GM23338 (cell line): Measurements from ENCODE around the gene TP73. TPM values are rescaled to one million over a fixed set of nuclear protein-coding genes. Genes with fewer than 3 reads are reported as not detected.

ENCODE experiments used
- ATAC-seq: fragments of 200-7000 bp; cut with Tn5 transposase; 3 replicates; pipeline ENCODE4 v1.9.1; 2020
- DNase-seq: peaks from one replicate; pipeline ENCODE4 v3.0.0-alpha.2; 2015; ENCODE audit warnings: low spot score
- H2AFZ ChIP-seq: fragments of 200-600 bp; sonication (generic); 2 replicates; pipeline ENCODE4 v1.8.0; 2016; ENCODE audit warnings: antibody characterized with exemption, mild to moderate bottlenecking, moderate library complexity
- H3F3A ChIP-seq: fragments of 200-600 bp; sonication (generic); replicated peaks from 2 replicates; pipeline ENCODE4 v1.8.0; 2017; ENCODE audit warnings: antibody characterized with exemption, mixed run types, low read depth
- H3K27ac ChIP-seq: fragments of 200-600 bp; sonication (generic); 2 replicates; pipeline ENCODE4 v1.6.1; 2016; ENCODE audit warnings: low read depth
- H3K27me3 ChIP-seq: fragments of 200-600 bp; sonication (generic); 2 replicates; pipeline ENCODE4 v1.8.0; 2016; ENCODE audit warnings: mild to moderate bottlenecking, mixed run types, moderate library complexity; ENCODE audit not compliant: insufficient read depth
- H3K36me3 ChIP-seq: fragments of 200-600 bp; sonication (generic); 2 replicates; pipeline ENCODE4 v1.8.0; 2016; ENCODE audit warnings: mild to moderate bottlenecking; ENCODE audit not compliant: insufficient read depth
- H3K4me1 ChIP-seq: fragments of 200-600 bp; sonication (generic); 2 replicates; pipeline ENCODE4 v1.8.0; 2016; ENCODE audit warnings: mild to moderate bottlenecking, moderate library complexity; ENCODE audit not compliant: insufficient read depth
- H3K4me2 ChIP-seq: fragments of 200-600 bp; sonication (generic); 2 replicates; pipeline ENCODE4 v1.7.1; 2017; ENCODE audit warnings: mixed run types
- H3K4me3 ChIP-seq: fragments of 200-600 bp; sonication (generic); 2 replicates; pipeline ENCODE4 v1.6.1; 2016; ENCODE audit warnings: mixed run types
- H3K79me2 ChIP-seq: fragments of 200-600 bp; sonication (generic); replicated peaks from 2 replicates; pipeline ENCODE4 v1.8.0; 2017; ENCODE audit warnings: mild to moderate bottlenecking; ENCODE audit not compliant: insufficient read depth
- H3K9me2 ChIP-seq: fragments of 200-600 bp; sonication (generic); 2 replicates; pipeline ENCODE4 v1.8.0; 2017; ENCODE audit not compliant: insufficient read depth
- H4K20me1 ChIP-seq: fragments of 200-600 bp; sonication (generic); replicated peaks from 2 replicates; pipeline ENCODE4 v1.8.0; 2017; ENCODE audit warnings: mild to moderate bottlenecking; ENCODE audit not compliant: insufficient read depth
- H3K27ac Mint-ChIP-seq: 2 replicates; pipeline ENCODE4 v1.8.0; 2020; ENCODE audit warnings: inconsistent platforms, mild to moderate bottlenecking, moderate library complexity, mixed read lengths
- H3K27me3 Mint-ChIP-seq: 3 replicates; pipeline ENCODE4 v1.8.0; 2022; ENCODE audit warnings: low read depth, mild to moderate bottlenecking, moderate library complexity, mixed read lengths, inconsistent platforms; ENCODE audit not compliant: insufficient read depth, poor library complexity
- H3K36me3 Mint-ChIP-seq: 3 replicates; pipeline ENCODE4 v1.8.0; 2021; ENCODE audit warnings: low read depth, mild to moderate bottlenecking, inconsistent platforms, moderate library complexity, mixed read lengths
- H3K4me1 Mint-ChIP-seq: 3 replicates; pipeline ENCODE4 v1.8.0; 2020; ENCODE audit warnings: mild to moderate bottlenecking, inconsistent platforms, mixed read lengths
- H3K4me3 Mint-ChIP-seq: 3 replicates; pipeline ENCODE4 v1.8.0; 2021; ENCODE audit warnings: moderate library complexity, mild to moderate bottlenecking, inconsistent platforms, mixed read lengths
- H3K9me3 Mint-ChIP-seq: 3 replicates; pipeline ENCODE4 v1.8.0; 2020; ENCODE audit warnings: moderate library complexity, mild to moderate bottlenecking, inconsistent platforms, mixed read lengths
- CREB1 ChIP-seq: fragments of 250-450 bp; sonication (Bioruptor Pico); IDR thresholded peaks from 2 replicates; pipeline ENCODE4 v1.5.0; 2020; ENCODE audit warnings: low read depth, mild to moderate bottlenecking, moderate library complexity
- EZH2 ChIP-seq: fragments of 200-600 bp; sonication (generic); IDR thresholded peaks from one replicate; pipeline ENCODE4 v1.8.0; 2017; ENCODE audit warnings: antibody characterized with exemption, mild to moderate bottlenecking, low read depth; ENCODE audit not compliant: unreplicated experiment
- EZH2phosphoT487 ChIP-seq: fragments of 200-600 bp; sonication (generic); IDR thresholded peaks from one replicate; pipeline ENCODE4 v1.8.1; 2018; ENCODE audit warnings: antibody characterized with exemption; ENCODE audit not compliant: unreplicated experiment
- JUNB ChIP-seq: IDR thresholded peaks from one replicate; pipeline ENCODE4 v1.6.1; 2016; ENCODE audit warnings: antibody characterized with exemption; ENCODE audit not compliant: unreplicated experiment
- NANOG ChIP-seq: IDR thresholded peaks from 2 replicates; pipeline ENCODE4 v1.6.1; 2016; ENCODE audit warnings: antibody characterized with exemption, borderline replicate concordance
- POLR2AphosphoS5 ChIP-seq: IDR thresholded peaks from 2 replicates; pipeline ENCODE4 v1.6.1; 2016; ENCODE audit warnings: antibody characterized with exemption, low read depth
- STAT1 ChIP-seq: IDR thresholded peaks from one replicate; pipeline ENCODE4 v1.6.1; 2016; ENCODE audit warnings: antibody characterized with exemption; ENCODE audit not compliant: unreplicated experiment
- ZNF114 ChIP-seq: fragments of 250-450 bp; sonication (Bioruptor Pico); IDR thresholded peaks from 2 replicates; pipeline ENCODE4 v1.5.0; 2020; ENCODE audit warnings: mild to moderate bottlenecking, moderate library complexity
- ZNF331 ChIP-seq: fragments of 250-450 bp; sonication (Bioruptor Pico); IDR thresholded peaks from 2 replicates; pipeline ENCODE4 v1.5.0; 2020; ENCODE audit warnings: low read depth, mild to moderate bottlenecking, moderate library complexity
- polyA plus RNA-seq: library from polyadenylated mRNA; unstranded; fragments of >200 nt; fragmentation: Nextera tagmentation; extraction: Ambion mirVana; gene quantifications from 2 replicates; pipeline ENCODE4 v1.2.1, GENCODE V29; 2016
- total RNA-seq: library from RNA; depleted of rRNA; stranded (reverse); fragments of >200 nt; shearing (Covaris generic); gene quantifications from 2 replicates; pipeline ENCODE4 v1.2.3, GENCODE V29; 2014
- TF ChIP-seq, protein P1 (sequence below): fragments of 250-450 bp; sonication (Bioruptor Pico); IDR thresholded peaks from 2 replicates; pipeline ENCODE4 v1.5.0; 2020; ENCODE audit warnings: mild to moderate bottlenecking, moderate library complexity
- TF ChIP-seq, protein P2 (sequence below), 2 experiments: fragments of 200-600 bp in 1 of 2; sonication (generic) in 1 of 2; conservative IDR thresholded peaks; 2 replicates each; pipeline versions ENCODE4 v1.5.1 to v1.6.1; 2016 to 2017; ENCODE audit warnings: antibody characterized with exemption in 2 of 2, low read depth in 2 of 2, mild to moderate bottlenecking in 2 of 2, moderate library complexity in 1 of 2
- TF ChIP-seq, protein P3 (sequence below): IDR thresholded peaks from one replicate; pipeline ENCODE4 v1.6.1; 2018; ENCODE audit warnings: antibody characterized with exemption; ENCODE audit not compliant: unreplicated experiment
- TF ChIP-seq, protein P4 (sequence below): IDR thresholded peaks from 2 replicates; pipeline ENCODE4 v1.6.1; 2016; ENCODE audit warnings: antibody characterized with exemption

TP73 gene
- total and polyA plus RNA-seq, 2 experiments from 2014 or later = 1.4 to 3.4 TPM

DNA sequence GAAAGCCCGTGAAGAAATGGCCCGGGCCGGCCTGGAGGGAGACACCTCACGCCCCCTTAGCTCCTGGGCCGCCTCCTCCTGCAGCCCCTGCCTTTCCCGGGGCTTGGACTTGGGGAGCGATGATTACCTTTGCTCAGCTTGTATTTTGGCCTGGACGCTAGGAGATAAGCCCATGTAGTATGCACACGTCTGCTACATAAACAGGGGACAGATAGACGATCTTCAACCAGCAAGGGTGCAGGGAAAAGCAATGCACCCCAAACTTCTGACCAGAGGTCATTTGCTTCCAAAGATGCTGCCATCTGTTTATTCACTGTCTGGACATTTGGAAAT is 936 bp downstream of the TP73 start:
- Mint-ChIP-seq H3K4me1 (peaks cover 16% of the 10 kb centered on the region), H3K27ac (no peak overlapping the region), H3K9me3 (no peaks in the 10 kb centered on the region), H3K27me3 (peaks cover 64% of the 10 kb centered on the region), H3K36me3 (no peaks in the 10 kb centered on the region; the same call in 2 of the 3 replicates), H3K4me3 (peak overlapping the region; percentile 47)
- no peaks in the 10 kb centered on the region for H3K36me3 ChIP-seq
- H3K4me1 ChIP-seq = peaks cover 16% of the 10 kb centered on the region; the same call in 1 of the 2 replicates
- TF ChIP-seq ZNF331 (CRISPR knock-in tag) (no peak), CREB1 (CRISPR knock-in tag) (no peak), EZH2 (no peak), ZNF114 (no peak), STAT1 (no peak), EZH2phosphoT487 (no peak), POLR2AphosphoS5 (no peak), NANOG (no peak), JUNB (no peak)
- TF ChIP-seq, protein P1, sequence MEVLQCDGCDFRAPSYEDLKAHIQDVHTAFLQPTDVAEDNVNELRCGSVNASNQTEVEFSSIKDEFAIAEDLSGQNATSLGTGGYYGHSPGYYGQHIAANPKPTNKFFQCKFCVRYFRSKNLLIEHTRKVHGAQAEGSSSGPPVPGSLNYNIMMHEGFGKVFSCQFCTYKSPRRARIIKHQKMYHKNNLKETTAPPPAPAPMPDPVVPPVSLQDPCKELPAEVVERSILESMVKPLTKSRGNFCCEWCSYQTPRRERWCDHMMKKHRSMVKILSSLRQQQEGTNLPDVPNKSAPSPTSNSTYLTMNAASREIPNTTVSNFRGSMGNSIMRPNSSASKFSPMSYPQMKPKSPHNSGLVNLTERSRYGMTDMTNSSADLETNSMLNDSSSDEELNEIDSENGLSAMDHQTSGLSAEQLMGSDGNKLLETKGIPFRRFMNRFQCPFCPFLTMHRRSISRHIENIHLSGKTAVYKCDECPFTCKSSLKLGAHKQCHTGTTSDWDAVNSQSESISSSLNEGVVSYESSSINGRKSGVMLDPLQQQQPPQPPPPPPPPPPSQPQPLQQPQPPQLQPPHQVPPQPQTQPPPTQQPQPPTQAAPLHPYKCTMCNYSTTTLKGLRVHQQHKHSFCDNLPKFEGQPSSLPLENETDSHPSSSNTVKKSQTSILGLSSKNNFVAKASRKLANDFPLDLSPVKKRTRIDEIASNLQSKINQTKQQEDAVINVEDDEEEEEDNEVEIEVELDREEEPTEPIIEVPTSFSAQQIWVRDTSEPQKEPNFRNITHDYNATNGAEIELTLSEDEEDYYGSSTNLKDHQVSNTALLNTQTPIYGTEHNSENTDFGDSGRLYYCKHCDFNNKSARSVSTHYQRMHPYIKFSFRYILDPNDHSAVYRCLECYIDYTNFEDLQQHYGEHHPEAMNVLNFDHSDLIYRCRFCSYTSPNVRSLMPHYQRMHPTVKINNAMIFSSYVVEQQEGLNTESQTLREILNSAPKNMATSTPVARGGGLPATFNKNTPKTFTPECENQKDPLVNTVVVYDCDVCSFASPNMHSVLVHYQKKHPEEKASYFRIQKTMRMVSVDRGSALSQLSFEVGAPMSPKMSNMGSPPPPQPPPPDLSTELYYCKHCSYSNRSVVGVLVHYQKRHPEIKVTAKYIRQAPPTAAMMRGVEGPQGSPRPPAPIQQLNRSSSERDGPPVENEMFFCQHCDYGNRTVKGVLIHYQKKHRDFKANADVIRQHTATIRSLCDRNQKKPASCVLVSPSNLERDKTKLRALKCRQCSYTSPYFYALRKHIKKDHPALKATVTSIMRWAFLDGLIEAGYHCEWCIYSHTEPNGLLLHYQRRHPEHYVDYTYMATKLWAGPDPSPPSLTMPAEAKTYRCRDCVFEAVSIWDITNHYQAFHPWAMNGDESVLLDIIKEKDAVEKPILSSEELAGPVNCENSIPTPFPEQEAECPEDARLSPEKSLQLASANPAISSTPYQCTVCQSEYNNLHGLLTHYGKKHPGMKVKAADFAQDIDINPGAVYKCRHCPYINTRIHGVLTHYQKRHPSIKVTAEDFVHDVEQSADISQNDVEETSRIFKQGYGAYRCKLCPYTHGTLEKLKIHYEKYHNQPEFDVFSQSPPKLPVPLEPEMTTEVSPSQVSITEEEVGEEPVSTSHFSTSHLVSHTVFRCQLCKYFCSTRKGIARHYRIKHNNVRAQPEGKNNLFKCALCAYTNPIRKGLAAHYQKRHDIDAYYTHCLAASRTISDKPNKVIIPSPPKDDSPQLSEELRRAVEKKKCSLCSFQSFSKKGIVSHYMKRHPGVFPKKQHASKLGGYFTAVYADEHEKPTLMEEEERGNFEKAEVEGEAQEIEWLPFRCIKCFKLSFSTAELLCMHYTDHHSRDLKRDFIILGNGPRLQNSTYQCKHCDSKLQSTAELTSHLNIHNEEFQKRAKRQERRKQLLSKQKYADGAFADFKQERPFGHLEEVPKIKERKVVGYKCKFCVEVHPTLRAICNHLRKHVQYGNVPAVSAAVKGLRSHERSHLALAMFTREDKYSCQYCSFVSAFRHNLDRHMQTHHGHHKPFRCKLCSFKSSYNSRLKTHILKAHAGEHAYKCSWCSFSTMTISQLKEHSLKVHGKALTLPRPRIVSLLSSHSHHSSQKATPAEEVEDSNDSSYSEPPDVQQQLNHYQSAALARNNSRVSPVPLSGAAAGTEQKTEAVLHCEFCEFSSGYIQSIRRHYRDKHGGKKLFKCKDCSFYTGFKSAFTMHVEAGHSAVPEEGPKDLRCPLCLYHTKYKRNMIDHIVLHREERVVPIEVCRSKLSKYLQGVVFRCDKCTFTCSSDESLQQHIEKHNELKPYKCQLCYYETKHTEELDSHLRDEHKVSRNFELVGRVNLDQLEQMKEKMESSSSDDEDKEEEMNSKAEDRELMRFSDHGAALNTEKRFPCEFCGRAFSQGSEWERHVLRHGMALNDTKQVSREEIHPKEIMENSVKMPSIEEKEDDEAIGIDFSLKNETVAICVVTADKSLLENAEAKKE = no peak
- TF ChIP-seq, protein P2, sequence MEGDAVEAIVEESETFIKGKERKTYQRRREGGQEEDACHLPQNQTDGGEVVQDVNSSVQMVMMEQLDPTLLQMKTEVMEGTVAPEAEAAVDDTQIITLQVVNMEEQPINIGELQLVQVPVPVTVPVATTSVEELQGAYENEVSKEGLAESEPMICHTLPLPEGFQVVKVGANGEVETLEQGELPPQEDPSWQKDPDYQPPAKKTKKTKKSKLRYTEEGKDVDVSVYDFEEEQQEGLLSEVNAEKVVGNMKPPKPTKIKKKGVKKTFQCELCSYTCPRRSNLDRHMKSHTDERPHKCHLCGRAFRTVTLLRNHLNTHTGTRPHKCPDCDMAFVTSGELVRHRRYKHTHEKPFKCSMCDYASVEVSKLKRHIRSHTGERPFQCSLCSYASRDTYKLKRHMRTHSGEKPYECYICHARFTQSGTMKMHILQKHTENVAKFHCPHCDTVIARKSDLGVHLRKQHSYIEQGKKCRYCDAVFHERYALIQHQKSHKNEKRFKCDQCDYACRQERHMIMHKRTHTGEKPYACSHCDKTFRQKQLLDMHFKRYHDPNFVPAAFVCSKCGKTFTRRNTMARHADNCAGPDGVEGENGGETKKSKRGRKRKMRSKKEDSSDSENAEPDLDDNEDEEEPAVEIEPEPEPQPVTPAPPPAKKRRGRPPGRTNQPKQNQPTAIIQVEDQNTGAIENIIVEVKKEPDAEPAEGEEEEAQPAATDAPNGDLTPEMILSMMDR (conservative IDR thresholded peaks at IDR 0.05; ENCODE audit: low read depth in 2 of 2) = no peak
- TF ChIP-seq, protein P3, sequence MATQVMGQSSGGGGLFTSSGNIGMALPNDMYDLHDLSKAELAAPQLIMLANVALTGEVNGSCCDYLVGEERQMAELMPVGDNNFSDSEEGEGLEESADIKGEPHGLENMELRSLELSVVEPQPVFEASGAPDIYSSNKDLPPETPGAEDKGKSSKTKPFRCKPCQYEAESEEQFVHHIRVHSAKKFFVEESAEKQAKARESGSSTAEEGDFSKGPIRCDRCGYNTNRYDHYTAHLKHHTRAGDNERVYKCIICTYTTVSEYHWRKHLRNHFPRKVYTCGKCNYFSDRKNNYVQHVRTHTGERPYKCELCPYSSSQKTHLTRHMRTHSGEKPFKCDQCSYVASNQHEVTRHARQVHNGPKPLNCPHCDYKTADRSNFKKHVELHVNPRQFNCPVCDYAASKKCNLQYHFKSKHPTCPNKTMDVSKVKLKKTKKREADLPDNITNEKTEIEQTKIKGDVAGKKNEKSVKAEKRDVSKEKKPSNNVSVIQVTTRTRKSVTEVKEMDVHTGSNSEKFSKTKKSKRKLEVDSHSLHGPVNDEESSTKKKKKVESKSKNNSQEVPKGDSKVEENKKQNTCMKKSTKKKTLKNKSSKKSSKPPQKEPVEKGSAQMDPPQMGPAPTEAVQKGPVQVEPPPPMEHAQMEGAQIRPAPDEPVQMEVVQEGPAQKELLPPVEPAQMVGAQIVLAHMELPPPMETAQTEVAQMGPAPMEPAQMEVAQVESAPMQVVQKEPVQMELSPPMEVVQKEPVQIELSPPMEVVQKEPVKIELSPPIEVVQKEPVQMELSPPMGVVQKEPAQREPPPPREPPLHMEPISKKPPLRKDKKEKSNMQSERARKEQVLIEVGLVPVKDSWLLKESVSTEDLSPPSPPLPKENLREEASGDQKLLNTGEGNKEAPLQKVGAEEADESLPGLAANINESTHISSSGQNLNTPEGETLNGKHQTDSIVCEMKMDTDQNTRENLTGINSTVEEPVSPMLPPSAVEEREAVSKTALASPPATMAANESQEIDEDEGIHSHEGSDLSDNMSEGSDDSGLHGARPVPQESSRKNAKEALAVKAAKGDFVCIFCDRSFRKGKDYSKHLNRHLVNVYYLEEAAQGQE = no peak
- TF ChIP-seq, protein P4, sequence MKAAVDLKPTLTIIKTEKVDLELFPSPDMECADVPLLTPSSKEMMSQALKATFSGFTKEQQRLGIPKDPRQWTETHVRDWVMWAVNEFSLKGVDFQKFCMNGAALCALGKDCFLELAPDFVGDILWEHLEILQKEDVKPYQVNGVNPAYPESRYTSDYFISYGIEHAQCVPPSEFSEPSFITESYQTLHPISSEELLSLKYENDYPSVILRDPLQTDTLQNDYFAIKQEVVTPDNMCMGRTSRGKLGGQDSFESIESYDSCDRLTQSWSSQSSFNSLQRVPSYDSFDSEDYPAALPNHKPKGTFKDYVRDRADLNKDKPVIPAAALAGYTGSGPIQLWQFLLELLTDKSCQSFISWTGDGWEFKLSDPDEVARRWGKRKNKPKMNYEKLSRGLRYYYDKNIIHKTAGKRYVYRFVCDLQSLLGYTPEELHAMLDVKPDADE = no peak
- H3K27ac ChIP-seq = no peak overlapping the region
- peak overlapping the region; percentile 96 for H3K4me2 ChIP-seq
- H3K9me2 ChIP-seq = no peaks in the 10 kb centered on the region
- H3K4me3 ChIP-seq = peak overlapping the region; percentile 76
- H4K20me1 ChIP-seq = peaks cover 12% of the 10 kb centered on the region; the same call in 1 of the 2 replicates
- H3K79me2 ChIP-seq = peaks cover 11% of the 10 kb centered on the region
- peak overlapping the region; percentile 94 for H2AFZ ChIP-seq
- no peak for DNase-seq
- peaks cover 7% of the 10 kb centered on the region; the same call in 1 of the 2 replicates for H3F3A ChIP-seq
- H3K27me3 ChIP-seq = peaks cover 75% of the 10 kb centered on the region
- ATAC-seq = peak; percentile 8
